Measurements from ENCODE around the gene MGAT3.

Gene MGAT3

GRCh38 chr22:39534591-39535356, 78.0 kb downstream of the MGAT3 start:
- peak; percentile 61 for DNase-seq

- DNase-seq, result no peak
Observed at GRCh38 chr22:39535357-39535725, 78.5 kb downstream of the MGAT3 start.

GRCh38 chr22:39535831-39536449, 79.1 kb downstream of the MGAT3 start:
- DNase-seq, result no peak

GRCh38 chr22:39536711-39537110, 79.9 kb downstream of the MGAT3 start:
- no peak for DNase-seq

GRCh38 chr22:39537975-39538374, 81.2 kb downstream of the MGAT3 start:
- no peak for DNase-seq

Measured in CD4-positive, alpha-beta T cell treated with Interleukin-4 for 4 hours (primary cell).